Measurements from ENCODE around the gene BCAM.

Gene BCAM

DNA sequence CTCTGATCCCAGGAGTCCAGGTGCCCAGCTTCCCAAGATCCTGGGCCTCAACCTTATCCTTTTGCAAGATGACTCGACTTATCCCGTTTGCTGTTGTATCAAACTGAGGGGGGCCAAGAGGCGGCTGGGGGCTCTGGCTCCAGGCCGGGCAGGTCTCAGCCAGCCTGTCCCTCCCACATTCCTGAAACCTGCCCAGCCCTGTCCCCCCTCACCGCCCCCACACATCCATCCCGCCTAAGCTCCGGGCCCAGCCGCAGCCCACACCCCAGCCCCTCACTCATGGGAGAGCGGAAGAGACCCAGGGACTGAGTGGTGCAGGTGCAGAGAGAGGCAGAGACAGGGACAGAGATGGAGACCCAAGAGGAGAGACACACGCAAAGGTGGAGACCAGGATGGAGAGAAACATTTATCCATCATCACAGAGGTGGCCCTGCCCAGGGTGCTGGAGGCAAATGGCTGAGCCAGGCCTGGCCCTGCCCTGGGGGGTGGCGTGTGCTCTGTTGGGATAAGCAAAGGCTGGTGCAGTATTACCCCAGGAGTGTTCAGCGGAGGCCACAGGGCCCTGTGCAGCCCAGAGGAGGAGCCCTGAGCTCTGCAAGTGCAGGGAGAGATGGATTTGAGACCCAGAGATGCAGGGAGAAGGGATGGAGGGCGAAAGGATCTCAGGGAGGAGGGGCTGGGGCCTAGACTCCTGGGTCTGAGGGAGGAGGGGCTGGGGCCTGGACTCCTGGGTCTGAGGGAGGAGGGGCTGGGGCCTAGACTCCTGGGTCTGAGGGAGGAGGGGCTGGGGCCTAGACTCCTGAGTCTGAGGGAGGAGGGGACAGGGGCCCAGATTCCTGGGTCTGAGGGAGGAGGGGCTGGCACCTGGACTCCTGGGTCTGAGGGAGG lies 1.6 kb downstream of the BCAM start (continued):
- TF ChIP-seq ZNF416 (tag by site-specific recombination; IDR thresholded peaks at IDR 0.05) (no peak), ZFP37 (tag by site-specific recombination; IDR thresholded peaks at IDR 0.05) (no peak), ZNF529 (tag by site-specific recombination; IDR thresholded peaks at IDR 0.05; ENCODE audit: insufficient replicate concordance) (no peak)

DNA sequence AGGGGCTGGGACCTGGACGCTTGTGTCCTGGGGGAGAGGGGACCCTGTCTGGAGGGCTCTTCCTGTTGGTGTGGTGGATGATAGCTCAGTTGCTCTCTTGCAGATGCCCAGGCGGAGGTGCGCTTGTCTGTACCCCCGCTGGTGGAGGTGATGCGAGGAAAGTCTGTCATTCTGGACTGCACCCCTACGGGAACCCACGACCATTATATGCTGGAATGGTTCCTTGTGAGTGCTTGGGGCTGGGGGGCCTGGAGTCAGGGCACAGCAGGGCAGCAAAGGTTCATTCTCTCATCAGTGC lies 2.2 kb downstream of the BCAM start:
- peaks cover 0 to 21% of the 10 kb centered on the region in 2 experiments; a peak in 1 of 3 replicates for H3K36me3 ChIP-seq (ENCODE audit: control insufficient read depth in 2 of 2, insufficient read depth in 1 of 2, low read length in 2 of 2)
- H3K4me3 ChIP-seq (ENCODE audit: low read depth, low read length), result no peak overlapping the region
- CTCF ChIA-PET, result interaction anchor here (0.6 to 0.7 kb wide), 2 partner anchors 120 to 224 kb away, joined by 3 read pairs; no protein-coding TSS in a partner anchor
- POLR2A ChIA-PET, result interaction anchor here (0.5 kb wide), 1 partner anchor 35 kb away, joined by 3 read pairs; no protein-coding TSS in a partner anchor
- no peaks in the 10 kb centered on the region for H3K9me3 ChIP-seq (ENCODE audit: control insufficient read depth, insufficient read depth, low read depth, low read length)
- TF ChIP-seq ZNF404 (tag by site-specific recombination; IDR thresholded peaks at IDR 0.05), result no peak
- TF ChIP-seq ZNF121 (tag by site-specific recombination; IDR thresholded peaks at IDR 0.05), result no peak
- TF ChIP-seq, protein P1, sequence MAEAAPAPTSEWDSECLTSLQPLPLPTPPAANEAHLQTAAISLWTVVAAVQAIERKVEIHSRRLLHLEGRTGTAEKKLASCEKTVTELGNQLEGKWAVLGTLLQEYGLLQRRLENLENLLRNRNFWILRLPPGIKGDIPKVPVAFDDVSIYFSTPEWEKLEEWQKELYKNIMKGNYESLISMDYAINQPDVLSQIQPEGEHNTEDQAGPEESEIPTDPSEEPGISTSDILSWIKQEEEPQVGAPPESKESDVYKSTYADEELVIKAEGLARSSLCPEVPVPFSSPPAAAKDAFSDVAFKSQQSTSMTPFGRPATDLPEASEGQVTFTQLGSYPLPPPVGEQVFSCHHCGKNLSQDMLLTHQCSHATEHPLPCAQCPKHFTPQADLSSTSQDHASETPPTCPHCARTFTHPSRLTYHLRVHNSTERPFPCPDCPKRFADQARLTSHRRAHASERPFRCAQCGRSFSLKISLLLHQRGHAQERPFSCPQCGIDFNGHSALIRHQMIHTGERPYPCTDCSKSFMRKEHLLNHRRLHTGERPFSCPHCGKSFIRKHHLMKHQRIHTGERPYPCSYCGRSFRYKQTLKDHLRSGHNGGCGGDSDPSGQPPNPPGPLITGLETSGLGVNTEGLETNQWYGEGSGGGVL (tag by site-specific recombination; IDR thresholded peaks at IDR 0.05), result no peak
- no peak for TF ChIP-seq SALL2 (tag by site-specific recombination; IDR thresholded peaks at IDR 0.05; ENCODE audit: borderline replicate concordance)
- TF ChIP-seq KLF1 (tag by site-specific recombination; IDR thresholded peaks at IDR 0.05), result no peak
- no peak for TF ChIP-seq BCL11A (tag by site-specific recombination; IDR thresholded peaks at IDR 0.05; ENCODE audit: low read depth)
- no peak for TF ChIP-seq SP3 (tag by site-specific recombination; IDR thresholded peaks at IDR 0.05)
- TF ChIP-seq ZIC2 (tag by site-specific recombination; IDR thresholded peaks at IDR 0.05), result no peak
- no peak for TF ChIP-seq ZNF114 (tag by site-specific recombination; IDR thresholded peaks at IDR 0.05)
- TF ChIP-seq, protein P2, sequence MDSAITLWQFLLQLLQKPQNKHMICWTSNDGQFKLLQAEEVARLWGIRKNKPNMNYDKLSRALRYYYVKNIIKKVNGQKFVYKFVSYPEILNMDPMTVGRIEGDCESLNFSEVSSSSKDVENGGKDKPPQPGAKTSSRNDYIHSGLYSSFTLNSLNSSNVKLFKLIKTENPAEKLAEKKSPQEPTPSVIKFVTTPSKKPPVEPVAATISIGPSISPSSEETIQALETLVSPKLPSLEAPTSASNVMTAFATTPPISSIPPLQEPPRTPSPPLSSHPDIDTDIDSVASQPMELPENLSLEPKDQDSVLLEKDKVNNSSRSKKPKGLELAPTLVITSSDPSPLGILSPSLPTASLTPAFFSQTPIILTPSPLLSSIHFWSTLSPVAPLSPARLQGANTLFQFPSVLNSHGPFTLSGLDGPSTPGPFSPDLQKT (IDR thresholded peaks at IDR 0.05; ENCODE audit: borderline replicate concordance, low read depth, low read length), result no peak
- no peak for TF ChIP-seq ZNF19 (tag by site-specific recombination; IDR thresholded peaks at IDR 0.05; ENCODE audit: low read depth)
- TF ChIP-seq PRDM1 (tag by site-specific recombination; IDR thresholded peaks at IDR 0.05), result no peak
- no peak for TF ChIP-seq ZNF311 (tag by site-specific recombination; IDR thresholded peaks at IDR 0.05; ENCODE audit: borderline replicate concordance)
- no peak for TF ChIP-seq ZNF433 (tag by site-specific recombination; IDR thresholded peaks at IDR 0.05; ENCODE audit: low read depth)
- peaks cover 8% of the 10 kb centered on the region for H3K4me1 ChIP-seq (ENCODE audit: control insufficient read depth, insufficient read depth, low read length)
- H3K27ac ChIP-seq (ENCODE audit: extremely low read depth, low read depth, low read length), result no peak overlapping the region

DNA sequence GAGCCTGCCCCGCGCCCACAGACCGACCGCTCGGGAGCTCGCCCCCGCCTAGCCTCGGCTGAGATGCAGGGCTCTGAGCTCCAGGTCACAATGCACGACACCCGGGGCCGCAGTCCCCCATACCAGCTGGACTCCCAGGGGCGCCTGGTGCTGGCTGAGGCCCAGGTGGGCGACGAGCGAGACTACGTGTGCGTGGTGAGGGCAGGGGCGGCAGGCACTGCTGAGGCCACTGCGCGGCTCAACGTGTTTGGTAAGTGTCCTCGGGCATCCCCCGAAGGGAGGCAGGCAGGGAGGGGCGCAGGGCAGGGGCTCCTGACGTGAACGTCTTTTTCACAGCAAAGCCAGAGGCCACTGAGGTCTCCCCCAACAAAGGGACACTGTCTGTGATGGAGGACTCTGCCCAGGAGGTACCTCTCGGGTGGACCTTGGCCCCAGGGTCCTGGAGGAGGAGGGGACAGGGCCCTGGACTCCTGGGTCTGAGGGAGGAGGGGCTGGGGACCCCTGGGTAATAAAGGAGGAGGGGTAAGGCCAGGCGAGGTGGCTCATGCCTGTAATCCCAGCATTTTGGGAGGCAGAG lies 3.3 kb downstream of the BCAM start:
- peaks cover 0 to 21% of the 10 kb centered on the region in 2 experiments; a peak in 1 of 3 replicates for H3K36me3 ChIP-seq (ENCODE audit: control insufficient read depth in 2 of 2, insufficient read depth in 1 of 2, low read length in 2 of 2)
- CTCF ChIA-PET, result no interaction called here
- no peaks in the 10 kb centered on the region for H3K9me3 ChIP-seq (ENCODE audit: control insufficient read depth, insufficient read depth, low read depth, low read length)
- H3K4me1 ChIP-seq (ENCODE audit: control insufficient read depth, insufficient read depth, low read length), result peaks cover 8% of the 10 kb centered on the region
- no peak overlapping the region for H3K4me3 ChIP-seq (ENCODE audit: low read depth, low read length)
- H3K27ac ChIP-seq (ENCODE audit: extremely low read depth, low read depth, low read length), result no peak overlapping the region
- POLR2A ChIA-PET, result interaction anchor here (1.0 kb wide), 1 partner anchor 34 kb away, joined by 3 read pairs; the partner anchor contains the start of gene NECTIN2
- TF ChIP-seq ZNF221 (tag by site-specific recombination; IDR thresholded peaks at IDR 0.05; ENCODE audit: borderline replicate concordance), result no peak
- TF ChIP-seq, protein P3, sequence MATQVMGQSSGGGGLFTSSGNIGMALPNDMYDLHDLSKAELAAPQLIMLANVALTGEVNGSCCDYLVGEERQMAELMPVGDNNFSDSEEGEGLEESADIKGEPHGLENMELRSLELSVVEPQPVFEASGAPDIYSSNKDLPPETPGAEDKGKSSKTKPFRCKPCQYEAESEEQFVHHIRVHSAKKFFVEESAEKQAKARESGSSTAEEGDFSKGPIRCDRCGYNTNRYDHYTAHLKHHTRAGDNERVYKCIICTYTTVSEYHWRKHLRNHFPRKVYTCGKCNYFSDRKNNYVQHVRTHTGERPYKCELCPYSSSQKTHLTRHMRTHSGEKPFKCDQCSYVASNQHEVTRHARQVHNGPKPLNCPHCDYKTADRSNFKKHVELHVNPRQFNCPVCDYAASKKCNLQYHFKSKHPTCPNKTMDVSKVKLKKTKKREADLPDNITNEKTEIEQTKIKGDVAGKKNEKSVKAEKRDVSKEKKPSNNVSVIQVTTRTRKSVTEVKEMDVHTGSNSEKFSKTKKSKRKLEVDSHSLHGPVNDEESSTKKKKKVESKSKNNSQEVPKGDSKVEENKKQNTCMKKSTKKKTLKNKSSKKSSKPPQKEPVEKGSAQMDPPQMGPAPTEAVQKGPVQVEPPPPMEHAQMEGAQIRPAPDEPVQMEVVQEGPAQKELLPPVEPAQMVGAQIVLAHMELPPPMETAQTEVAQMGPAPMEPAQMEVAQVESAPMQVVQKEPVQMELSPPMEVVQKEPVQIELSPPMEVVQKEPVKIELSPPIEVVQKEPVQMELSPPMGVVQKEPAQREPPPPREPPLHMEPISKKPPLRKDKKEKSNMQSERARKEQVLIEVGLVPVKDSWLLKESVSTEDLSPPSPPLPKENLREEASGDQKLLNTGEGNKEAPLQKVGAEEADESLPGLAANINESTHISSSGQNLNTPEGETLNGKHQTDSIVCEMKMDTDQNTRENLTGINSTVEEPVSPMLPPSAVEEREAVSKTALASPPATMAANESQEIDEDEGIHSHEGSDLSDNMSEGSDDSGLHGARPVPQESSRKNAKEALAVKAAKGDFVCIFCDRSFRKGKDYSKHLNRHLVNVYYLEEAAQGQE (tag by site-specific recombination; IDR thresholded peaks at IDR 0.05), result no peak
- TF ChIP-seq YY2 (tag by site-specific recombination; IDR thresholded peaks at IDR 0.05), result no peak
- TF ChIP-seq, protein P4, sequence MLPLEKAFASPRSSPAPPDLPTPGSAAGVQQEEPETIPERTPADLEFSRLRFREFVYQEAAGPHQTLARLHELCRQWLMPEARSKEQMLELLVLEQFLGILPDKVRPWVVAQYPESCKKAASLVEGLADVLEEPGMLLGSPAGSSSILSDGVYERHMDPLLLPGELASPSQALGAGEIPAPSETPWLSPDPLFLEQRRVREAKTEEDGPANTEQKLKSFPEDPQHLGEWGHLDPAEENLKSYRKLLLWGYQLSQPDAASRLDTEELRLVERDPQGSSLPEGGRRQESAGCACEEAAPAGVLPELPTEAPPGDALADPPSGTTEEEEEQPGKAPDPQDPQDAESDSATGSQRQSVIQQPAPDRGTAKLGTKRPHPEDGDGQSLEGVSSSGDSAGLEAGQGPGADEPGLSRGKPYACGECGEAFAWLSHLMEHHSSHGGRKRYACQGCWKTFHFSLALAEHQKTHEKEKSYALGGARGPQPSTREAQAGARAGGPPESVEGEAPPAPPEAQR (tag by site-specific recombination; IDR thresholded peaks at IDR 0.05), result no peak
- TF ChIP-seq, protein P2 (IDR thresholded peaks at IDR 0.05; ENCODE audit: borderline replicate concordance, low read depth, low read length), result no peak
- no peak for TF ChIP-seq ZNF670 (tag by site-specific recombination; IDR thresholded peaks at IDR 0.05; ENCODE audit: low read depth)
- no peak for TF ChIP-seq MEIS1 (CRISPR knock-in tag; IDR thresholded peaks at IDR 0.05; ENCODE audit: borderline replicate concordance)

Measured in HEK293 (cell line).